H54 (cell line): ENCODE results near the gene GINS2.

Experiments
- DNase-seq: peaks from one replicate; pipeline ENCODE4 v3.0.0; 2011; ENCODE audit warnings: low spot score, mixed read lengths; ENCODE audit not compliant: insufficient read length
- FAIRE-seq: peaks from 3 replicates; lab custom pipeline; 2011; peaks lifted over from hg19 to GRCh38; lab: Jason Lieb, UNC
- POLR2A ChIP-seq: IDR thresholded peaks from 2 replicates; pipeline ENCODE4 v1.6.1; 2011; ENCODE audit warnings: low read depth, mild to moderate bottlenecking, low read length

Gene GINS2

DNA sequence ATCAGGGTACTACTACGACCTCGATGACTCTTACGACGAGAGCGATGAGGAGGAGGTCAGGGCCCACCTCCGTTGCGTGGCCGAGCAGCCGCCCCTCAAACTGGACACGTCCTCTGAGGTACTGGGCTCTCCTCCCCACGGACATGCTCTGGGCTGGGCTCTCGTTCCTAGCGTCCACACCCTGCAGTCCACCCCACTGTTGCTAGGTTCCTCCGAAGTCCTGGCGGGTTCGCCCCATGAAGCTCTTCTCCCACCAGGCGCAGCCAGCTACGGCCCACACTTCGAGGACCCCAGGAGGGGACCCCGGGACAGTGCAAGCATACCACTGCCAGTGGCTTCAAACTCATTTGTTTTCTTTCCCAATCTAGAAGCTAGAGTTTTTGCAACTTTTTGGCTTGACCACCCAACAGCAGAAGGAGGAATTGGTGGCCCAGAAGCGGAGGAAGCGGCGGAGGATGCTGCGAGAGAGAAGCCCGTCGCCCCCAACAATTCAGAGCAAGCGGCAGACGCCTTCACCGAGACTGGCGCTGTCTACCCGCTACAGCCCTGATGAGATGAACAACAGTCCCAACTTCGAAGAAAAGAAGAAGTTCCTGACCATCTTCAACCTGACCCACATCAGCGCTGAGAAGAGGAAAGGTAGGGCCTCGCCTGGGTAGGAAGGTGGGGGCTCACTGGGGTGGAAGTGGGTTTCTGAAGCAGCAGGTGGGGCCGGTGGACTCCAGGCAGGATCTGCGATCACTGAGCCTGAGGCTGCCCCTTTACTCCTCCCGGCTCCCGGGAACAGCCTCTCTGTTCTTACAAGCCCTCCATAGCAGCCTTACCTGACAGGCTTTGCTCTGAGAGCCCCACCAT, 25.6 kb downstream of the GINS2 start:
- FAIRE-seq = no peak
- TF ChIP-seq POLR2A = no peak

DNA sequence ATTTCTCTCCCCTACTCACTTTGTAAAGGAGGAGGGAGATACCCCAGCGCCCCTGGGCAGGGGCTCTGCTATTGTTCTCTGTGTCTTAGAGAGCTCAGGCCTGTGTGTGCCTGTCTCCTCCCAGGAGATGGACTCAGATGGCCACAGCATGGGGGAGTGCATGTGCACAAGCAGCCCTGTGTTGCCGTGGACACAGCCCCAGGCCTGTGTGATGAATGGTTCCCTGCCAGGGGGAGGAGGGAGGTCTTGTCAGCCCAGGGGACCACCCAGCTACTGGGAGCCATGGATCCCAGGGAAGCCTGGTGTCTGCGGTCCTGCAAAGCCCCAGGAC, 26.3 kb downstream of the GINS2 start:
- DNase-seq (no peak), FAIRE-seq (no peak)
- TF ChIP-seq POLR2A = no peak

More for the DNA sequence above, 25.6 kb downstream of the GINS2 start:
- no peak for DNase-seq

DNA sequence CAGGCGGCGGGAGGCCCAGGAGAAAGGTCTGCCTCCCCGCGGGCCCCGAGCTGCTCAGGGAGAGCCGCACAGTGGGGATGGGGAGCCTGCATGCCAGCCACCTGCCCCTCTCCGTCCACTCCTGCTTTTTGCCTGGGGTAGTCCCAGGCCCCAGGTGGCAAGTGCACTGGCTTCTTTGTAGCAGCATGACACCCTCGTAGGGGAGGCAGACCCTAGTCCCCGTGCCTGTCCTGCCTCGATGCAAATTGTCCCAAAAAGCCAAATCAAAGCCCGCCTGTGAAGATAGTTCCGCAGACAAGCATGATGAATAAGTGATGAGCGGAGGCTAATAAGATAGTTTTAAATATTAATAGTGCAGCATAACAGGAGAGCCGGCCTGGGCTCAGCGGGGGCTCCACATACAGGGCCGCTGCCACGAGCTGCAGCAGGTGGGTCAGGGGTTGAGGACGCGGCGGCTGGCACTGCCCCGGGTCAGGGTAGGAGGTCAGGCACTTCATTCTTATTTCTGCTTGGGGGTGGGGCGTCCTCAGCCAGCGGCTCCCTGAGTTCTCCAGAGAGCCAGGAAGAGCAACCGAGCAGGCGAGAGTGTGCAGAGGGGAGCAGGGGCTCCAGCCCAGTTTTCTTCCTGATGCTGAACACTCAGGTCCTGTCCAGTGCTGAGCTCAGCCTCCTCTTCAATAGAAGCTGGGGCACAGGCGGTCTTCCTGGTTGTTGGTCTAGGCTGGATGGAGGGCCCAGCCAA, 26.8 kb downstream of the GINS2 start:
- no peak for TF ChIP-seq POLR2A
- DNase-seq (no peak), FAIRE-seq (no peak)

DNA sequence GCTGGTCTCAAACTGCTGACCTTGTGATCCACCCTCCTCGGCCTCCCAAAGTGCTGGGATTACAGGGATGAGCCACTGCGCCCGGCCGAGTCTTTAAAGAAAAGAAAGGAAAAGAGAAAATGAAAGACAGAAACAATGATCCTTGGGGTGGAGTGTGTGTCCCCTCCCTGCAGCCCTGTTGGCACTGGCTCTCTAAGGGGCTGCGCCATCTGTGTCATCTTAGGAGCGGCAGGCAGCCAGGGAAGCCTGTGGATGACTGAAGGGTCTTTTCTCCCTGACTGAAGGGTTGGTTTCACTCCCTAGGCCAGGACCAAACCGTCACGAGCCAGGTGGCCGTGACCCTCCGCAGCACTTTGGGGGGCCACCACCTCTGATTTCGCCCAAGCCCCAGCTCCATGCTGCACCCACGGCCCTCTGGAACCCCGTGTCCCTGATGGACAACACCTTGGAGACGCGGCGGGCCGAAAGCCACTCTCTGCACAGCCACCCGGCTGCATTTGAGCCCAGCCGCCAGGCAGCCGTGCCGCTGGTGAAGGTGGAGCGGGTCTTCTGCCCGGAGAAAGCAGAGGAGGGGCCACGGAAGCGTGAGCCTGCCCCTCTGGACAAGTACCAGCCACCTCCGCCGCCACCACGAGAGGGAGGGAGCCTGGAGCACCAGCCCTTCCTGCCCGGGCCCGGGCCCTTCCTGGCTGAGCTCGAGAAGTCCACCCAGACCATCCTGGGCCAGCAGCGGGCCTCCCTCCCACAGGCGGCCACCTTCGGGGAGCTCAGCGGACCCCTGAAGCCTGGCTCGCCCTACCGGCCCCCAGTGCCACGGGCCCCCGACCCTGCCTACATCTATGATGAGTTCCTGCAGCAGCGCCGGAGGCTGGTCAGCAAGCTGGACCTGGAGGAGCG, 27.7 kb downstream of the GINS2 start:
- DNase-seq = no peak
- TF ChIP-seq POLR2A = no peak
- FAIRE-seq = no peak

DNA sequence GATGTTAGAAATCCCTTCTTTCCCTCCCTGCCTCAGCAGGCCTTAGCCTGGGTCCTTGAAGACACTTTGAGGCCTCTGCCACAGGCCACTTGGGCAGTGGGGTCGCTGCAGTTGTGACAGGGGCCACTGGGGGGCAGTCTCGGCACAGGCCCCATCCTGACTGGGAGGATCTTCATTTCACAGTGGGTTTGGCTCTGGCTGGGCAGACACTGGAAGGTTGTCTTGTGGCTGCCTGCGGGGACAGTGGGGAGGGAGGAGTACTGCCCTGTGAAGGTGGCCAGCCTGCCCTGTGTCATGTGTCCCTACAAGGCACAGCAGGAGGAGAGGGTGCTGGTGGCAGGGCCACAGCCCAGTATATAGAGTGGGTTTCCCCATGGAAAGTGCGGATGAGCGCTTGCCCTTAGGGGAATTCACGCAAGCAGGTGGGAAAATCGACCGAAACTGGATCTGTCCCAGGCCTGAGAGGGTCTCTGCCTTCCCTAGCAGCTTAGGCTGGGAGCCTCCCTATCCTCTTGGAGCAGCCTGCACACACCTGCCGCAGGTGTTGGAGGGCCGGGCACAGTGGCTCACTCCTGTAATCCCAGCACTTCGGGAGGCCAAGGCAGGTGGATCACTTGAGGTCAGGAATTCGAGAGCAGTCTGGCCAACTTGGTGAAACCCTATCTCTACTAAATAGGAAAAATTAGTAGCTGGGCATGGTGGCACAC, 28.8 kb downstream of the GINS2 start:
- TF ChIP-seq POLR2A = no peak
- DNase-seq (peak; percentile 92), FAIRE-seq (no peak)

DNA sequence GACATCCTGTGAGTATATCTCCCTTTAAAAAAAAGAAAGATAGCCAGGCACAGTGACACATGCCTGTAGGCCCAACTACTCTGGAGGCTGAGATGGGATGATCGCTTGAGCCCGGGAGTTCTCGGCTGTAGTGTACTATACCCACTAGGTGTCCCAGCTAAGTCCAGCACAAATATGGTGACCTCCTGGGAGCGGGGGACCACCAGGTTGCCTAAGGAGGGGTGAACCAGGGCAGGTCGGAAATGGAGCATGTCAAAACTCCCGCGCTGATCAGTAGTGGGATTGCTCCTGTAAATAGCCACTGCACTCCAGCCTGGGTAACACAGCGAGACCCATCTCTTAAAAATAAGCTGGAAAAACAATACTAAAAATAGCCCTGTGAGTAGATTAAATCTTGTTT, 29.4 kb downstream of the GINS2 start:
- DNase-seq = no peak
- no peak for TF ChIP-seq POLR2A
- FAIRE-seq = no peak

DNA sequence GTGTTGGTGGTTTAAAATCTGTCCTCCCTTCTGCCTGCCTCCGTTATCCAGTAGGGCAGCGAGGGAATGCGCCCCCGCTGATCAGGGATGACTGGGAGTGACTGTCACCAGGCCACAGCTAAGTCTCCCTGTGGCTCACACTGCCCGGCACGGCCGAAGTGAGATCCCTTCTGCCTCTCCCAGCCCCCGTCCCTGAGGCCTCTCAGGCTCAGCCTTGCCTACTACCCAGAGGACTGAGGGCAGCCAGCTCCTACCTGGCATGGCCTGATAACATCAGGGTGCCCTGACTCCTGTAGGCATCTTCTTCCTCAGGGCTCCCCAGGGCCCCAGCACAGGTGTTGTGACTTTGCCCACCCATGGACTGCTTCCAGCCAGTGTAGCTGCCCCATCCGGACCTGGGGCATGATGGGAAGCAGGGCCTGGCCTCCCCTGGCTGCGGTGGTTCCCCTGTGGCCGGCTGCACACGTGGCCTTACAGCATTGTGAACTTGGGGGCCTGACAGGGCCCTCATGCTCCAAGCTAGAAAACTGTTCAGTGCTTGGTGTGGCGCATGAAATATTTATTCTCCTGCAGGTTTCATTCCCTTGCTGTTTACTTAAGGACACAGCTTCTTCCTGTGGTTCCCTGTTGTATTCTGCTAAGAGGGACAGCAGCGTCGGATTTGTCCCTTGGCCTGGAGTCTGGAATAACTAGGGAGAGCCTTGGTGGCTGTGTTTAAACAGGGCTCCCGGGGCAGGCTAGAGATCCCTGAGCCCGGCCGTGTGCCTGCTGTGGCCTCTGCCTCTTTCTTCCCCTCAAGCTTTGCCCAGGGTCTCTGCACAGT, 30.0 kb downstream of the GINS2 start:
- FAIRE-seq (no peak), DNase-seq (no peak)
- TF ChIP-seq POLR2A = no peak

DNA sequence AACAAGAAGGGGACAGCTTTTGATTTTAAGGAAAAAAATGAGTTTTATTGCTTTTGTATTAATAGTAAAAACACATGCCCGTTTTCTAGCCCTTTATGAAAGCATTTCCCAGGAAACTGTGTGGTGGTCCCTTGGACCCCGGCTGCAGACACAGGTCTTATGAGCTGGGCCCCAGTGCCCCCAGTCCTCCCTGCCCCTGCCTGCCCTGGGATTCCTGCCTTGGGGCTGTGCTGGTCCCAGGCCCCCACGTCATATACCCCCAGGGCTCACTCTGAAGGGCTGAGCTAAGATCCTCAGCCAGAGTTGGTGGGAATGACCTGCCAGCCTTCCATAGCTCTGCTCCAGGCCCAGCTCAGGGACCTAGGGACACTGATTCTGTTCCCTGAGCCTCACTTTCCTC, 30.8 kb downstream of the GINS2 start:
- no peak for FAIRE-seq
- TF ChIP-seq POLR2A = no peak
- DNase-seq = no peak

DNA sequence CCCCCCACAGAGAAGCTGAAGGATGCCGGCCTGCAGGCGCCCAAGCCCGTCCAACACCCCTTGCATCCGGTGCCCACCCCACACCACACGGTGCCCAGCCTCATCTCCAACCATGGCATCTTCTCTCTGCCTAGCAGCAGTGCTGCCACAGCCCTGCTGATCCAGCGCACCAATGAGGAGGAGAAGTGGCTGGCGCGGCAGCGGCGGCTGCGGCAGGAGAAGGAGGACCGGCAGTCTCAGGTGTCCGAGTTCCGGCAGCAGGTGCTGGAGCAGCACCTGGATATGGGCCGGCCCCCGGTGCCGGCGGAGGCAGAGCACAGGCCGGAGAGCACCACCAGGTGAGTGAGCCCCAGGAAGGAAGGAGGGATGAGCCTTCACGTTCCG, 31.5 kb downstream of the GINS2 start:
- FAIRE-seq (no peak), DNase-seq (no peak)
- TF ChIP-seq POLR2A = no peak

DNA sequence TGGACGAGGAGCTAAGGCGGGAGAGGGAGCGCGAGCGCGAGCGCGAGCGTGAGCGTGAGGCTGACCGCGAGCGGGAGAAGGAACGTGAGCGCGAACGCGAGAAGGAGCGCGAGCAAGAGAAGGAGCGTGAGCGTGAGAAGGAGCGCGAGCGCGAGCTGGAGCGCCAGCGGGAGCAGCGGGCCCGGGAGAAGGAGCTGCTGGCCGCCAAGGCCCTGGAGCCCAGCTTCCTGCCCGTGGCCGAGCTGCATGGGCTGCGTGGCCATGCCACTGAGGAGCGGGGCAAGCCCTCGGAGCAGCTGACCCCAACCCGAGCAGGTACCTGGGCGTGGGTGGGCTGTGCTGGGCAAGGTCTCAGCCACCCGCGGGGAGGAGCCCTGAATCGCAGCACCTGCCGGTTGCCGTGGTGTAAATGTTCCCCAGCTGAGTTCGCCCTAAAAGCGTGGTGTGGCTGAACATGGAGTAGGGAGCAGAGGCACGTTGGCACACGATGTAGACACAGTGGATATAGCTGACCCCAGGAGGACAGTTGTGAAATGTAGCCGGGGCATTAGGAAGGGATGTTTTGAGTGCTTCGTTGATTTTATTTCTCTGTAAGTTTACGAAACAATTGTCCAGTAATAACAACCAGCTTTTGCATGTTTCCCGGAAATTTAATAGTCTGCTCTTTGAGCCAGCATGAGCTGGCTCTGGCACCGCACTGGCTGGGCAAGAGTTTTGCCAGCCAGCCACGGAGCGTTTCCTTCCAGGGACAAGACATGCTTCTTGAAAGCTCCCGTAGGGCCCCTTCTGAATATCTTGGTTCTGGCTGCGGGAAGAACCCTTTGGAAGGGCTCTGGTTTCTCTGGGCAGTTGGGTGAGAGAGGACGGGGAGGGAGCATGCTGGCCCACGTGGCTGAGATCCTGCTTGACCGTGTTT, 32.1 kb downstream of the GINS2 start:
- TF ChIP-seq POLR2A = no peak
- no peak for FAIRE-seq

DNA sequence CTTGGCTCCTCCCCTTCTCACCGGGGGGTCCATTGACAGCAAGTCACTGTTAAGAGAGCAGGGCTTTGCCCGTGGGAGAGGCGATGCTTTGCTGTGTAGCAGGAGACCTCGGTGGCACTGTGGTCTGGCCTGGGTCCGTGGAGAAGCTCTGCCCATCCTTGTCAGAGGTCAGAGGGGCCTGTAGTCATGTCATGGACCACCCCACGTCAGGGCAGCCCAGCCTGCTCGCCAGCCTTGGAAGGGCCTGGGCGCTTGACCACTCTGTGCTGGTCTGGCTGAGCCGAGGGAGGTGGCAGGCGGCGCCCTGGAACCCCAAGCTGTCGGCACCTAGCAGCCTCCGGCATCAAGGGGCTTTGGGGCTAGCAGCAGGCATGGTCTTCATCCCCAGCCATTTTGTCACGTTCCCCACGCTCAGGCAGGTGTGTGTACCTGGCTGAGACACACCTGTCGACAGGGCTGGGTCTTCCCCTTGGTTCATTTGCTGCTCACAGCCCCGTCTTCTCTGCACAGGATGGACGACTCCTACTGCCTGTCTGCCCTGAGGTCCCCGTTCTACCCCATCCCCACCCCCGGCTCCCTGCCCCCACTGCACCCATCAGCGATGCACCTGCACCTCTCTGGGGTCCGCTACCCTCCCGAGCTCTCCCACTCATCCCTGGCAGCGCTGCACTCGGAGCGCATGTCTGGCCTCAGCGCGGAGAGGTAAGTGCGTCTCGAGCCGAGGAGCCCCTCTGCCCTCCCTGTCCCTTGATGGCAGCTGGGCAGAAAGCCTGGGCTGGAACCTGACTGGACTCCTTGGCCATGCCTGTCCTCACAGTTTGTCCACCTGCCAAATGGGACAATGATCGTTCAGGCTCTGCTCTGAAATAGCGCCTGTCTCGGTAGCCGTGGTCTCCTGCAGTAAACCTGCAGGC, 33.3 kb downstream of the GINS2 start:
- no peak for TF ChIP-seq POLR2A
- FAIRE-seq = no peak
- no peak for DNase-seq

More for the DNA sequence above, 32.1 kb downstream of the GINS2 start:
- no peak for DNase-seq
